DOHH2 (cell line): Measurements from ENCODE around the gene ADIPOR2.

Source experiments
- H3F3A ChIP-seq: fragments of 200-600 bp; sonication (generic), shearing (Covaris generic); 2 replicates; pipeline ENCODE4 v1.6.0; 2016; ENCODE audit warnings: antibody characterized with exemption, mild to moderate bottlenecking; ENCODE audit not compliant: control insufficient read depth, insufficient read depth
- H3K27ac ChIP-seq: fragments of 200-600 bp; sonication (generic); 2 replicates; pipeline ENCODE4 v1.5.1; 2014; ENCODE audit warnings: low read depth, mild to moderate bottlenecking, low read length, moderate library complexity
- H3K27me3 ChIP-seq: fragments of 200-600 bp; sonication (generic); 2 replicates; pipeline ENCODE4 v1.6.1; 2014; ENCODE audit warnings: mild to moderate bottlenecking, low read length, mixed read lengths; ENCODE audit not compliant: control insufficient read depth
- H3K36me3 ChIP-seq: fragments of 200-600 bp; sonication (generic); 2 replicates; pipeline ENCODE4 v1.6.1; 2014; ENCODE audit warnings: mild to moderate bottlenecking, low read length, moderate library complexity, mixed read lengths; ENCODE audit not compliant: control insufficient read depth
- H3K4me1 ChIP-seq: fragments of 200-600 bp; sonication (generic); 2 replicates; pipeline ENCODE4 v1.6.1; 2014; ENCODE audit warnings: mild to moderate bottlenecking, low read length, mixed read lengths; ENCODE audit not compliant: control insufficient read depth
- H3K4me2 ChIP-seq: fragments of 200-600 bp; sonication (generic); 2 replicates; pipeline ENCODE4 v1.6.0; 2014; ENCODE audit warnings: mild to moderate bottlenecking, low read length, moderate library complexity
- H3K4me3 ChIP-seq: fragments of 200-600 bp; sonication (generic); 2 replicates; pipeline ENCODE4 v1.5.1; 2014; ENCODE audit warnings: mild to moderate bottlenecking, low read length, mixed read lengths
- H3K79me2 ChIP-seq: fragments of 200-600 bp; sonication (generic); 2 replicates; pipeline ENCODE4 v1.6.1; 2014; ENCODE audit warnings: mild to moderate bottlenecking, low read length, mixed read lengths; ENCODE audit not compliant: control insufficient read depth
- H3K9me2 ChIP-seq: fragments of 200-600 bp; sonication (generic); replicated peaks from 2 replicates; pipeline ENCODE4 v1.6.1; 2014; ENCODE audit warnings: mild to moderate bottlenecking, low read length, mixed read lengths; ENCODE audit not compliant: control insufficient read depth
- H3K9me3 ChIP-seq: fragments of 200-600 bp; sonication (generic); 2 replicates; pipeline ENCODE4 v1.6.1; 2014; ENCODE audit warnings: antibody characterized with exemption, low read length, mixed read lengths; ENCODE audit not compliant: control insufficient read depth, insufficient read depth
- H4K20me1 ChIP-seq: fragments of 200-600 bp; sonication (generic); 2 replicates; pipeline ENCODE4 v1.6.0; 2014; ENCODE audit warnings: low read depth, mild to moderate bottlenecking, antibody characterized with exemption, low read length, moderate library complexity; ENCODE audit not compliant: control insufficient read depth, insufficient read depth
- EZH2phosphoT487 ChIP-seq: fragments of 200-600 bp; sonication (generic); IDR thresholded peaks from 2 replicates; pipeline ENCODE4 v1.6.1; 2017; ENCODE audit warnings: borderline replicate concordance, mild to moderate bottlenecking, antibody characterized with exemption, low read length, moderate library complexity, mixed read lengths
- TF ChIP-seq, protein P1 (sequence below): fragments of 200-600 bp; sonication (generic); IDR thresholded peaks from one replicate; pipeline ENCODE4 v1.5.1; 2014; ENCODE audit warnings: antibody characterized with exemption, mild to moderate bottlenecking, low read depth, low read length; ENCODE audit not compliant: poor library complexity, severe bottlenecking

ADIPOR2 gene

DNA sequence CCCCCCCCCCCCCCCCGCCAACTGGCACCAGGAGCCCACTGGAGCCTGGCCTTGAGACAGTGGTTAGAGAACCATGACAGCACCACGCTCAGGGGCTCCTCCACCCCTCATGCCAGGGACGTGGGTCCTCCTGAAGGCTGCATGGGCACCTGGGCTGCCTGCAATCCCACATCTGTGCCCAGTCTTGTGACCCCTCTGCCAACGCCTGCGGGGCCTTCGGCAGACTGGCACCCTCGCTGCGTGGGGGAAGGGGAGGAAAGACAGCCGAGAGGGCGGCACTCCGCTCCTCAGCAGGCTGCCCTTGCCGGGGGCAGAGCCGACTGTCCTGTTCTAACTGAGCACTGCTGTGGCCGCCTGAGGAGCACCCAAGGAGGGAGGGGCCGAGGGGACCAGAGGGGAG lies 135.5 kb downstream of the ADIPOR2 start:
- no peaks in the 10 kb centered on the region for H3K9me3 ChIP-seq

DNA sequence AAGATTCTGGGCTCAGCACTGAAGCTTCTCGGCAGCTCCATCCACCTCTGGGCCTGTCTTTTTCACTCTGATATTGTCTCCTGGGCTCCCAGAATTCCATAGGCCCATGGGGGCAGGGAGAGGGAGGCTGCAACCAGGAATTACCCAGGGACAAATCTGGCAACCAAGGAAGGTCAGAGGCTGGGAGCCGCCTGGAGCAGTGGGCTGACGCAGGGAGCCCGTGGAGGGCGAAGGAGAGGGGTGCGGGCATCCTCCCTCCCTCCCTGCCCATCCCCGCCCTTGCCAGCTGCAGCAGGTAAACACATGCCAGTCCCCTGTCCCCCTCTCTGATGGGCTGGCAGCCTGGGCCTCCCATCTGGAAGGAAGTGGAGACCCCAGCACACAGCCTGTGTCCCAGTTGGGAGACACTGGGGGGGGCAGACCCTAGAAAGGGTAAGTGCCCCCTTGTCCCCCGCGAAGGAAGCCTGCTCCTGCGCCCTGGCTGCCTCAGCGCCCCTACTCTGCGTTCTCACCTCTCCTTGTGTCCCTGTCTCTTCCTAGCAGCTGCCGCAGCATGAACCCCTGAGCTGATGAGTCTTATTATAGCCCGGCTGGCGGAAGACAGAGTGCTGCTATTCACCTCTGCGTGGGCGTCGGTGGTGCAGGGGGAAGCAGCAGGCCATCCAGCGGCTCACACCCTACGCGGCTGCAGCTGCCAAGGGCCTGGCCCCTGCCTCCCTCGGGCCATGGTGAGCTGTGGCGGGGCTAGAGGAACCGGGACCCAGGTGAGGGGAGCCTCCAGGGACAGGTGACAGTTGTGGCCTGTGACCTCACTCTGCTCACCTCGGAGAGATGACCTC lies 136.2 kb downstream of the ADIPOR2 start:
- no peaks in the 10 kb centered on the region for H3K79me2 ChIP-seq
- no peak overlapping the region for H3K27ac ChIP-seq
- H3K4me1 ChIP-seq: no peaks in the 10 kb centered on the region
- no peaks in the 10 kb centered on the region for H3K9me2 ChIP-seq
- no peaks in the 10 kb centered on the region for H3F3A ChIP-seq
- H3K36me3 ChIP-seq: no peaks in the 10 kb centered on the region
- no peak overlapping the region for H3K4me3 ChIP-seq
- no peak overlapping the region for H3K4me2 ChIP-seq
- H3K27me3 ChIP-seq: peaks cover 15% of the 10 kb centered on the region
- TF ChIP-seq, protein P1, sequence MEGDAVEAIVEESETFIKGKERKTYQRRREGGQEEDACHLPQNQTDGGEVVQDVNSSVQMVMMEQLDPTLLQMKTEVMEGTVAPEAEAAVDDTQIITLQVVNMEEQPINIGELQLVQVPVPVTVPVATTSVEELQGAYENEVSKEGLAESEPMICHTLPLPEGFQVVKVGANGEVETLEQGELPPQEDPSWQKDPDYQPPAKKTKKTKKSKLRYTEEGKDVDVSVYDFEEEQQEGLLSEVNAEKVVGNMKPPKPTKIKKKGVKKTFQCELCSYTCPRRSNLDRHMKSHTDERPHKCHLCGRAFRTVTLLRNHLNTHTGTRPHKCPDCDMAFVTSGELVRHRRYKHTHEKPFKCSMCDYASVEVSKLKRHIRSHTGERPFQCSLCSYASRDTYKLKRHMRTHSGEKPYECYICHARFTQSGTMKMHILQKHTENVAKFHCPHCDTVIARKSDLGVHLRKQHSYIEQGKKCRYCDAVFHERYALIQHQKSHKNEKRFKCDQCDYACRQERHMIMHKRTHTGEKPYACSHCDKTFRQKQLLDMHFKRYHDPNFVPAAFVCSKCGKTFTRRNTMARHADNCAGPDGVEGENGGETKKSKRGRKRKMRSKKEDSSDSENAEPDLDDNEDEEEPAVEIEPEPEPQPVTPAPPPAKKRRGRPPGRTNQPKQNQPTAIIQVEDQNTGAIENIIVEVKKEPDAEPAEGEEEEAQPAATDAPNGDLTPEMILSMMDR: no peak
- TF ChIP-seq EZH2phosphoT487: no peak
- no peaks in the 10 kb centered on the region for H4K20me1 ChIP-seq
- H3K9me3 ChIP-seq: no peaks in the 10 kb centered on the region

More for the DNA sequence above, 135.5 kb downstream of the ADIPOR2 start:
- Histone ChIP-seq H3K36me3 (no peaks in the 10 kb centered on the region), H4K20me1 (no peaks in the 10 kb centered on the region), H3F3A (no peaks in the 10 kb centered on the region), H3K79me2 (no peaks in the 10 kb centered on the region), H3K27ac (no peak overlapping the region), H3K27me3 (peaks cover 18% of the 10 kb centered on the region), H3K9me2 (no peaks in the 10 kb centered on the region), H3K4me1 (no peaks in the 10 kb centered on the region), H3K4me2 (no peak overlapping the region), H3K4me3 (no peak overlapping the region)
- TF ChIP-seq, protein P1: no peak

DNA sequence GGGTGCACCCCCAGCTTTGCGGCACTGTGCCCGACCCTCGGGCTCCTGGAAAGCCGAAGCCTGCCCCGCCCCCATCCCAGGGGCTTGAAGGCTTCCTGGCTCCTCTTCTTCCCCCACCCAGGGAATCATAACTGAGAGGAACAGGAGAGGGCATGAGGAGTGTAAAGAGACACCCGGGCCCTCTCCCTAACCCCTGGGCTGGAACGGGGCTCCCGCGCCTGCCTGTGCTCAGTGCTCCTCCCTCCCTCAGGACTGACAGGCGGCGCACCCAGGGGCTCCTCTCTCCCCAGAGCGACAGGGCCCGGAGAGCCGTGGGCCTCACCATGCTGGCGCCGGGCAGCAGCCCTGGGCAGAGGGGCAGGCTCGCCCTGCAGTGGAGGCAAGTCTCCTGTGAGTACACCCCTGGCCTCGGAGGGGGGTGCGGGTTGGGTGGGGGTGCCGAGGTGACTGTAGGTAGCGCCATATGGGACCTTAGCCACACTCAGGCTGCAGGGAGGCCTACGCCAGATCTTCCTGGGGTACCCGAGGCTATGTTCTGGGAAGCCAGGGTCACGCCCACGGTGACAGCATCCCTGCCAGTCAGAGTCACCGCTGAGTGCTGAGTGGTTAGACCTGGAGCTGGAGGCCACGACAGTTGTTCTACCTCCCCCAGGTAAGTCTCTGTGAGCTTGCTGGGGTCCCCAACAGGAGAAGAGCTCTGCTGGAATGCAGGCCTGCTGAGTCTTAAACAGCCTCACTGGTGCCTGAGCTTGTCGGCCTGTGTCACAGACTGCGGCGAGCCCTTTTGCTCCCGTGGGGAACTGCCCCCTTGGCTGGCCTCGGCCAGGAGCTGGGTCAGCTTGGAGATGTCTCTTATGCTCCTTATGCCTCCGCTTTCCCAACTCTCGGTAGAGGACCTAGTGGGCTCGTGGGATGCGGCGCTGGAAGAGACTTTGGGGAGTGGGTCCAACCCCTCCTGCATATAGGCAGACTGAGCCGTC lies 137.2 kb downstream of the ADIPOR2 start:
- H3K4me3 ChIP-seq: no peak overlapping the region
- TF ChIP-seq, protein P1: no peak
- no peak for TF ChIP-seq EZH2phosphoT487
- H3K9me3 ChIP-seq: no peaks in the 10 kb centered on the region

More for the DNA sequence above, 137.2 kb downstream of the ADIPOR2 start:
- no peaks in the 10 kb centered on the region for H3K9me2 ChIP-seq
- no peaks in the 10 kb centered on the region for H3K4me1 ChIP-seq
- no peaks in the 10 kb centered on the region for H4K20me1 ChIP-seq
- no peak overlapping the region for H3K4me2 ChIP-seq
- no peaks in the 10 kb centered on the region for H3K36me3 ChIP-seq
- no peak overlapping the region for H3K27ac ChIP-seq
- peaks cover 12% of the 10 kb centered on the region for H3K27me3 ChIP-seq
- no peaks in the 10 kb centered on the region for H3F3A ChIP-seq
- H3K79me2 ChIP-seq: no peaks in the 10 kb centered on the region
